Measurements from ENCODE around the gene DICER1.

The DICER1 gene

DNA sequence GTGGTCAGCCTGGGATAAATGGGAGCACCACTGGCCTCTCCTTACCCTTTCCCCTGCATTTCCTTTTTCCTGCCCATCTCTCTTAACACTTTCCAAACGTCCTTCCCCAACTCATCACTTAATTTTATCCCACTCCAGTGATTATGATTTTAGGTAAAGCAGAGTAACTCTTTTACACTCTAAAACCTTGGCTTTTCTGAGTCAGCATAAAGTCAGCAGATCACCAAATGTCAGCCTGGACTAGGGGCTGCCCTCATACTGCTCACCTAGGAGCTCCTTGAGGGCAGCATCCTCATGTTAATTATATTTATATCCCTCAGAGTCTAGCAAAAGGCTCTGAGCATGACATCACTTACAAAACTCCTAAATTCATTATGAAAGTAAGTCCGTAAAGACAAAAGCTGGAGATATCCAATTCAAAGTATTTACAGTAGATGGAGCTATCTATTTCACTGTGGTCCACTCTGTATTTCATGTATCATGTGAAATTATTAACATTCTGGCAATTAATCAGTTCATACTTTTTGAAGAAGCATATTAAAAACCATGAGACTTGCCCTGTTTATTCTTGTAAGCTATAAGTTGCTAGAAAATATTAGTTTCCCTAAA lies 17.0 kb upstream of the DICER1 start:
- no peak overlapping the region for H3K4me3 ChIP-seq (ENCODE audit: low read depth, low read length)
- no peak for DNase-seq (ENCODE audit: low read depth)
- TF ChIP-seq CTCF (IDR thresholded peaks at IDR 0.05; ENCODE audit: low read depth, low read length, missing control alignments): no peak
- in situ Hi-C loops (cut with HindIII; ENCODE audit: low sequenced_read_pairs): no loop called here

DNA sequence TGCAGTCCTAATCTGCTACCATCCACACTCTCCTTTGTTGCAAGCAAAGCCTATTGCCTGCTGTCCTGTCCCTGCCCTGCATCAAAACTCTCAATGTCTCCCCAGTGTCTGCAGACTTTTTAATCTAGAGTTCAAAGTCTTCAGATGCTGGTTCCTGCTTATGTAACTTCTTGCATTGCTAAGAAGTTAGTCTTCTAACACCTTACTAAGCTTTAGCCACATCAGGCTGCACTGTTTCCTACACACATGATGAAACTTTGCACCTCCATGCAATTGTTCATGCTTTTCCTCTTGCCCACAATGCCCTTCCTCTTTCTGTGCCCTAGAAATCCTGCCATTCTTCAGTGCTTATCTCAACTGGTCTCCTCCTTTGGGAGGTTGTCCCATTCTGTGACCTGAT lies 16.2 kb upstream of the DICER1 start:
- H3K4me3 ChIP-seq (ENCODE audit: low read depth, low read length): no peak overlapping the region
- no peak for TF ChIP-seq CTCF (IDR thresholded peaks at IDR 0.05; ENCODE audit: low read depth, low read length, missing control alignments)
- DNase-seq (ENCODE audit: low read depth): no peak
- in situ Hi-C loops (cut with HindIII; ENCODE audit: low sequenced_read_pairs): no loop called here

- no peak overlapping the region for H3K4me3 ChIP-seq (ENCODE audit: low read depth, low read length)
- TF ChIP-seq CTCF (IDR thresholded peaks at IDR 0.05; ENCODE audit: low read depth, low read length, missing control alignments): no peak
- in situ Hi-C loops (cut with HindIII; ENCODE audit: low sequenced_read_pairs): no loop called here
- no peak for DNase-seq (ENCODE audit: low read depth)
Measured at GRCh38 chr14:95167177-95167576, 9.8 kb upstream of the DICER1 start.

GRCh38 chr14:95165517-95165916 lies 8.2 kb upstream of the DICER1 start:
- no peak for DNase-seq (ENCODE audit: low read depth)
- TF ChIP-seq CTCF (IDR thresholded peaks at IDR 0.05; ENCODE audit: low read depth, low read length, missing control alignments): no peak
- in situ Hi-C loops (cut with HindIII; ENCODE audit: low sequenced_read_pairs): no loop called here
- no peak overlapping the region for H3K4me3 ChIP-seq (ENCODE audit: low read depth, low read length)

GRCh38 chr14:95164506-95164905 lies 7.2 kb upstream of the DICER1 start:
- in situ Hi-C loops (cut with HindIII; ENCODE audit: low sequenced_read_pairs): no loop called here
- no peak for DNase-seq (ENCODE audit: low read depth)
- TF ChIP-seq CTCF (IDR thresholded peaks at IDR 0.05; ENCODE audit: low read depth, low read length, missing control alignments): no peak
- H3K4me3 ChIP-seq (ENCODE audit: low read depth, low read length): no peak overlapping the region

DNA sequence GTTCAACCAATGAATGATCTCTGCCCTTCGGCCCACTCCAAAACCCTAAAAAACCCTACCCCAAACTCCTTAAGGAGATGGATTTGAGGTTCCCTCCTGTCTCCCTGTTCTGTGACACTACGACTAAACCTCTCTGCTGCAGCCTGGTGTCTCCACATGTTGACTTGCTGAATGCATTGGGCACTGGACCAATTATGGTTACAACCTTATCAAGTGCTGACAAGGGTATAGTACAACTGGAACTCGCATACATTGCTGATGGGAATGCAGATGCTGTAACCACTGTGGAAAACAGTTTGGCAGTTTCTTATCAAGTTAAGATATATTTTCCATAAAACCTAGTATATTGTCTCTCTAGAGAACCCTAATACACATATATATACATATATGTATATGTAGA lies 6.3 kb upstream of the DICER1 start:
- no peak for DNase-seq (ENCODE audit: low read depth)
- no peak overlapping the region for H3K4me3 ChIP-seq (ENCODE audit: low read depth, low read length)
- no peak for TF ChIP-seq CTCF (IDR thresholded peaks at IDR 0.05; ENCODE audit: low read depth, low read length, missing control alignments)
- in situ Hi-C loops (cut with HindIII; ENCODE audit: low sequenced_read_pairs): no loop called here

- no peak for TF ChIP-seq CTCF (IDR thresholded peaks at IDR 0.05; ENCODE audit: low read depth, low read length, missing control alignments)
- H3K4me3 ChIP-seq (ENCODE audit: low read depth, low read length): no peak overlapping the region
- DNase-seq (ENCODE audit: low read depth): no peak
- in situ Hi-C loops (cut with HindIII; ENCODE audit: low sequenced_read_pairs): no loop called here
Measured at GRCh38 chr14:95163132-95163531, 5.8 kb upstream of the DICER1 start.
